HG02759 (cell line): ENCODE results near the gene SHISA3.
"Not testable (repeated sequence)": the region's sequence is repeated elsewhere in the genome, so short reads cannot be mapped to it uniquely, and the experiment has no call there.

Experiments used
- ATAC-seq: cut with Tn5 transposase; IDR thresholded peaks from one replicate; pipeline ENCODE4 v1.9.1; 2021; ENCODE audit warnings: mild to moderate bottlenecking, moderate library complexity; ENCODE audit not compliant: unreplicated experiment

The SHISA3 gene

GRCh38 chr4:42396752-42397634, at the start of gene SHISA3:
Gene SHISA3, plus strand, starts transcription at chr4:42397488. Its CDS starts 569 bp downstream, at chr4:42398057.
- peak; percentile 46 for ATAC-seq

GRCh38 chr4:42348247-42348646, 49.0 kb upstream of the SHISA3 start:
- ATAC-seq: no peak

DNA sequence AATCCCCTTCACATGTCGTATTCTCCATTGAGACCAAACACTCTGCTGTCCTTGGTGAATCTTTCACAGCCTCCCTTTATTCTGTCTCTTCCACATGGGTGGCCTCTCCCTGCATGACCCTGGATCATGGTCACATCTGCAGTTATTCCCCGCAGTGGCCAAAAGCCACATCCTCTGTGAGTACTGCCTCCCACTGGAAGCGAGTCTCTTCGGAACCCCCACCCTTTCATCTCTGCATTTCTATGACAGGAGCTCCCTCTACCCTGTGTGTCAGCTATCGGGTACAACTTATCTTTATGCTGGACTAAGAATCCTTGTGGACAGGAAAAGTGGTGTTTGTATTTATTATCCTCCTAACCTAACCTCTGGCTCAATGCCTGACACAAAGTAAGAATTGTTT, 48.6 kb upstream of the SHISA3 start:
- no peak for ATAC-seq

GRCh38 chr4:42350611-42351182, 46.6 kb upstream of the SHISA3 start:
- ATAC-seq: peak; percentile 70

DNA sequence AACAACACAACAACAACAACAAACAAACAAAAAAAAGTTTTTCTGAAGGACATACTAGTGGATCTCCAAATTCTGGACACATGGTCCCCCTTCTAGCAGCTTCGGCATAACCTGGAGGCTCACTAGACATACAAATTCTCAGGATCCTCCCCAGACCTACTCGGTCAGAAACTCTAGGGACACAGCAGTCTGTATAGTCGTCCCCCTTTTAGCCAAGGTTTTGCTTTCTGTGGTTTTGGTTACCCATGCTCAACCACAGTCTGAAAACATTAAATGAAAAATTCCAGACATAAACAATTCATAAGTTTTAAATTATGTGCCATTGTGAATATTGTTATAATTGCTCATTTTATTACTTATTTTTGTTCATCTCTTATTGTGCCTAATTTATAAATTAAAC, 45.2 kb upstream of the SHISA3 start:
- no peak for ATAC-seq

GRCh38 chr4:42357325-42357724, 40.0 kb upstream of the SHISA3 start:
- no peak for ATAC-seq

DNA sequence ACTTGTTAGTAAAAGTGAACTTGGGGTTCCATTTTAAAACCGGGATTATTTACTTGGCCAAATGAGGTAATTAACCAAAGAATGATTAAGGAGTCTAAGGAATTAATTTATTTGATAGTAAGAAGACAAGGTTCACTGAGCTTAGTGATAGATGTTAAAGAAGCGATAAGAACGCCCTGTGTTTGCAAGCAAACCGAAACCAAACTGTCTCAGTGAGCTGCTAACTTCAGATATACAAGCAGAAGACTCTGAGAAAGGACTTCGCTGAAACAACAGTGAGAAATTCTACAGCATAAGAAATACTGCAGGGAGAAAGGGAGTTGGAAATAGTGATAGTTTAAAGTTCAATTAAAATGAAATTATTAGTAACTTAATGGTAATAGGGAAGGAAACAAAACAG, 37.6 kb upstream of the SHISA3 start:
- ATAC-seq: no peak

DNA sequence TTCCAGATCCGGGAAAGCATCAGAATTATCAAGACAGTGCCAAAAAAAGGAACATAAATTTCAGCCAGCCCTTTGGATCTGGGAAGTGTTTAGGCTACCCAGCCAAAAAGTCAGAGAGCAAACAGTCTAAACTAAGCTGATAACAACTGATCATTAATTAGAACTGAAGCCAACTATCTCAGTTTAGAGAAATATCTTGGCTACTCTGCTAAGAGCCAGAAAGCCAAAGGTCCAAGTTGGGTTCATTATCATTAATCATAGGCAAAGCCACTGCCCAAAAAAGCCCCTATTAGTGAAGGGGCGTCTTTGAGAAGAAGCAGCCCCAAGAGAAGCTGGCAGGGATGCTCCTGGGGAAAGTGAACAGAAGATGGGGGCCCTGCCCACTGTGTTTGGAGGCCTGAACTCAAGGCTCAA, 37.0 kb upstream of the SHISA3 start:
- no peak for ATAC-seq

- no peak for ATAC-seq
Measured at GRCh38 chr4:42361456-42361855, 35.8 kb upstream of the SHISA3 start.

DNA sequence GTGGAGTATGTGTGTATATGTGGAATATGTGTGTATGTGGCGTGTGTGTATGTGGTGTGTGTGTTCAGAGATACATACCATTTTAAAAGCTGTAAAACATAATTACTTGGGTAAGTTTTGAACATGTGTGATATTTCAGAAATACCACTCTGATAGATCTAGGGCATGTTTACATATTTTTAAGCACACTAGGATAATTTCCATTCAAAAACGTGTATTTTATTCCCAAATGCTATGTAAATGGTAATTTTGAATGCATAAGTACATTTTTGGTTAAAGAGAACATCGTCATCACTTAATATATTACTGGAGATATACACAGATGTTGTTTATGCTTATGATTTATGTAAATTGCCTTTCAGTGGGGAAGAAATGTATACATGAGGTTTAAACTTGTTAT, 34.7 kb upstream of the SHISA3 start:
- ATAC-seq: no peak

GRCh38 chr4:42363614-42364013, 33.7 kb upstream of the SHISA3 start:
- no peak for ATAC-seq

- no peak for ATAC-seq
Measured at GRCh38 chr4:42364266-42365053, 32.8 kb upstream of the SHISA3 start.

DNA sequence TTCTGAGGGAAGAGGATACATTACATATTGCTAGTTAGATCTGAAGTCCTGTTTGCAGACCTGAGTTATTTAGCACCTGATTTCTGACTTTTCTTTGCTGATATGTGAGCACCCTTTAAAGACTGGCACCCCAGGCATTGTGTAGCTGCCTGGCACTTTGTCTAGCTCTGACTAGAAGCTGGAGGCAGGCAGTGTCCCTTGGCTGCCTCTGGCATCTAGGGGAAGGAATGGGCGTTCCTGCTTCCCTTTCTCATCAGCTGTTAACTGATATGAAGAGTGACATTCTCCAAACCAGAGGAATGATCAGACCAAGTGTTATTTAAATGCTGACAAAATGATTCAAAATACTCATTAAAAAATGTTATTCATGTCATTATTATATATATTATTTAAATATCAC, 30.3 kb upstream of the SHISA3 start:
- ATAC-seq: no peak

DNA sequence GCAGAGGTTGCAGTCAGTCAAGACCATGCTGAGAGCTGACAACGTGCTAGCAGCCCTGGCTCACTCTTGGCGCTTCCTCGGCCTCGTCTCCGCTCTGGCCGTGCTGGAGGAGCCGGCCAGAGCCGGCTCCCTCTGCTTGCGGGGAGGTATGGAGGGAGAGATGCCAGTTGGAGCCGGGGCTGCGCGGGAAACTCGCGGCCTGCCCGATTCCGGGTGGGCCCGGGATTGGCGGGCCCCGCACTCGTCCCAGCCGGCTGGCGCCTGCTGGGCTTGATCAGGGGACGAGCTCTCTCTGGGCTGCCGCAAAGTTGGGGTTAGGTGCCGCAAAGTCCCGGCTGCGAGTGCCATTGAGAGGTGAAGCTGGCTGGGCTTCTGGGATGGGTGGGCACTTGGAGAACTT, 27.8 kb upstream of the SHISA3 start:
- no peak for ATAC-seq

DNA sequence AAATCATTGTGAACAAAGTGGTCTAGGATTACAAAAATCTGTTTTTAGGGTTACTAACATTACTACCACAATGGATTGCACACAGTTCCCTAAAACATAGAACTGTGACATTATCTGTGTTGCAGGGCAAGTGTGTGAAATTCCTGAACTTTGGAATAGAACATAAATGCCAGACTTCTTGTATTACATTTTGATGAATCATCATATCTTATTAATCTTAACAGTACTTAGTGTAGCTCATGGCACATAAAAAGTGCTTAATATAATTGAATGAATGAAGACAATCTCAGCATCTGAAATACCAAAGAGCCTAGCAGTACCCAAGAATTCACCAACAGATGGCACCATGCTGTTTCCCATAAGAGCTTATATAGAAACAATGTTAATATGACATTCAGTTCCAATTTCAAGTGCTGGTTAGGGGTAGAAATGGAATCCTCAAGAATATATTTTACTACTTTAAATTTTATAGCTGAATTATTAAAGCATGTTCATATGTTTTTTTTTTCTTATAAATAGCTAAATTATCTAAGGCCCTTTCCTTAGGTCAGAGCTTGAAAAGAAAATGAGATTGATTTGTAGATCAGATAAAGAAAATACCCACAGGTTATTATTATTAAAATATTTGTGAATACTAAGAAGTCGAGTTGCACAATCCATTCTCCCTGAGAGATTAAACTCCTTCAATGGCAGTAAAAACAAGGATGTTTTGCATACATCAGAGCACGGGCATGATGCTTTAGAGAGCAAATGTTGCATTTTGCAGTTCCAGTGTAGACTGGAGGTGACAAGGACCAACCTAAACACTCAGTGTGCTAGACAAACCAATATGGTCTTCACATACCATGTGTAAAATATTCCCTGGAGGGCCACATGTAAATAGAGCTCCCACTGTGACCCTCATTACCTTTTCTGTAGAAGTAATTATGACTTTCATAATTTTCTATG, 25.7 kb upstream of the SHISA3 start:
- peak; percentile 53 for ATAC-seq

DNA sequence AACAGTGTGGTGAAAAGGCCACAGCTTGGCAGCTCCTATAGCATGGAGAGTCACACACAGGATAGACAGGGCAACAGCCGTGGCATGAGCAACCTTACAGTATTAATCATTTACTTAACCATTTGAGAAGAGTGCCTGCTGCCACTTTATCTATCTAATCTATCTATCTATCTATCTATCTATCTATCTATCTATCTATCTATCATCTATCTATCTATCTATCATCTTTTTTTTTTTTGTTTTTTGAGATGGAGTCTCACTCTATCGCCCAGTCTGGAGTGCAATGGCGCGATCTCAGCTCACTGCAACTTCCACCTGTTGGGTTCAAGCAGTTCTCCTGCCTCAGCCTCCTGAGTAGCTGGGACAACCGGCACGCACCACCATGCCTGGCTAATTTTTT, 25.0 kb upstream of the SHISA3 start:
- ATAC-seq: not testable (repeated sequence)

GRCh38 chr4:42377497-42377896, 19.8 kb upstream of the SHISA3 start:
- no peak for ATAC-seq

GRCh38 chr4:42381666-42382065, 15.6 kb upstream of the SHISA3 start:
- no peak for ATAC-seq

DNA sequence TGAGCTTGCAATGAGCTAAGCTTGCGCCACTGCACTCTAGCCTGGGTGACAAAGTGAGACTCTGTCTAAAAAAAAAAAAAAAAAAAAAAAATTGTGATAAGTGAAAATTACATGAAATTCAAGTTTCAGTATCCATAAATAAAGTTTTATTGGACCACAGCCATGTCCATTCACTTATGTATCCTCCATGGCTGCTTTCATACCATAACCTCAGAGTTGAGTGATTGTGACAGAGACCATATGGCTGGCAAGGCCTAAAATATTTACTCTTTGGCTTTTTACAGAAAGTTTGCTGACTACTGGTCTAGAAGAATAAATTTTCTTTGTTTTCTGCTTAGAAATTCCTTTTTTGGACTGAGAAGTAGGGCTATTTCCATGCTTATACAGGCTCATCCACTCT, 11.8 kb upstream of the SHISA3 start:
- ATAC-seq: no peak

DNA sequence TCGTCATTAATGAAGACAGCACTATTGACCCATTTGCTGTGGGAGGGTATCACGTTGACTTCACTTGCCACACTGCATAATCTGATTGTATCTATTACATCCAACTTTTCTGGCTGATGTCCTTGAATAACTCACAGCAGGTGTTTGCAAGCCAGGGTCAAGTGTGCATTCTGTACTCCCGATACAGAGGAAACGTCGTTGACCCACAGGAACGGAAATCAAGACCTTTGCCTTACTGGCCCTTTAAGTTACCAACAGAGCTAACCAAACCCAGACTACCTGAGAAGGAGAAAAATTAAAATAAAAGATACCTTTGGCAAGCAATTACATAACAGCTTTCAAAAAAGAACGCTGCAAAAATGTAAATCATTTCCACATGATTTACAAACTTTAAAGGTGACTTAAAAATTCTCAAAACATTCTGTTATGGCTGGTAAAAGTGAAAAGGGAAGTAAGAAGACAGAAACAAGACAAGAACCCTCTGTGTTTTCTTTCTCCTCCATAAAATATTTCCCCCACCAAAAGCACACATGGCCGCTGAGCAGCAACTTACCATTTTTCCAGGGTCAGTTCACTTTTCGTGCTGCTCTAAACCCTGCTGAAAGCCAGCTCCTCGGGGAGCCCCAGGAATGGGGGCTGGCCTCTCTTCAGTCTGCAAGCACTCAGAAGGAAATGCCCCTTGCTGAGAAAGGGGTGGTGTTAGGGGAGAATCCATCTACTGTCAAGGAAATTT, 6.5 kb upstream of the SHISA3 start:
- ATAC-seq: no peak
